Ishikawa (cell line): ENCODE results near the gene PTRH1.

ENCODE experiments used
- EGR1 ChIP-seq: IDR thresholded peaks from 2 replicates; pipeline ENCODE4 v1.6.1; 2012
- EP300 ChIP-seq: IDR thresholded peaks from 2 replicates; pipeline ENCODE4 v1.6.1; 2012; ENCODE audit warnings: borderline replicate concordance

GRCh38 chr9:127751269-127752054 lies 36.0 kb upstream of the PTRH1 start:
- TF ChIP-seq EP300 (no peak), EGR1 (no peak)
